Stimulated activated naive CD8-positive, alpha-beta T cell treated with anti-CD3 and anti-CD28 coated beads, Interleukin-15, Interleukin-2, amounts not matched to agents 100 U/mL and 50 U/mL, for 24 hours (primary cell): ENCODE measurements around the gene CTDNEP1.

ENCODE experiments used
- ATAC-seq: fragments of 150-1000 bp; cut with Tn5 transposase; one replicate; pipeline ENCODE4 v1.10.0; 2021
- DNase-seq: peaks from one replicate; pipeline ENCODE4 v3.0.0; 2021

CTDNEP1 gene

DNA sequence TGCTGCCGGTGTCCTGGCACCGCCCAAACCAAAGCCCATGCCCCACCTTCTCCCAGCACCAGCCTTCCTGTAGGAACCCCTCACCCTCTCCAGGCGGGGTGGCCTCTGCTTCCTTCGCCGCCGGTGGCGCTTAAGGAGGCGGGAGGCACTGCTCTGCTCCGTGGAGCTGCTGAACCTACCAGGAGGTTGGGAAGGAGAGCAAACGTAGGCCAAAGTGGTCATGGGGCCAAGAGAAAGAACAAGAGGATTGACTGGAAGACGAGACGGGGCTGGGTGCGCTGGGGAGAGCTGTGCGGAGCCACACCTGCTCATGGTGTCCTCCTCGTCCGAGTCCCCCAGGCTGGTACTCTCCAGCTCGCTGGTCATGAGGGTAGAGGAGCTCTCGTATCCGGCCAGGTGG, 22.0 kb downstream of the CTDNEP1 start:
- ATAC-seq (no peak), DNase-seq (no peak)

DNA sequence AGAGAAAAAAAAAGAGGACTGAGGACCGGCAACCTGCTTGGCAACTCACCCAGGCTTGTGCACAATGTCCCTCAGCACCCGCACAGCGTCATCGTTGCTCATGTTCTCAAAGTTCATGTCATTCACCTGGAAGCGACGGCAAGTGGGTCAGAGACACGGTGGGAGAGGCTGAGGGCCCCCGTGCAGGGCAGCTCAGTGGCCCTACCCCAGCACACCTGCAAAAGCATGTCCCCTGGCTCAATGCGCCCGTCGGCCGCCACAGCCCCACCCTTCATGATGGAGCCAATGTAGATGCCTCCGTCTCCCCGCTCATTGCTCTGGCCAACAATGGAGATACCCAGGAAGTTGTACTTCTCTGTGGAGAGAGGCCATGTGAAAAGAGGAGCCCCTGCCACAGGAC, 22.6 kb downstream of the CTDNEP1 start:
- no peak for DNase-seq
- no peak for ATAC-seq

DNA sequence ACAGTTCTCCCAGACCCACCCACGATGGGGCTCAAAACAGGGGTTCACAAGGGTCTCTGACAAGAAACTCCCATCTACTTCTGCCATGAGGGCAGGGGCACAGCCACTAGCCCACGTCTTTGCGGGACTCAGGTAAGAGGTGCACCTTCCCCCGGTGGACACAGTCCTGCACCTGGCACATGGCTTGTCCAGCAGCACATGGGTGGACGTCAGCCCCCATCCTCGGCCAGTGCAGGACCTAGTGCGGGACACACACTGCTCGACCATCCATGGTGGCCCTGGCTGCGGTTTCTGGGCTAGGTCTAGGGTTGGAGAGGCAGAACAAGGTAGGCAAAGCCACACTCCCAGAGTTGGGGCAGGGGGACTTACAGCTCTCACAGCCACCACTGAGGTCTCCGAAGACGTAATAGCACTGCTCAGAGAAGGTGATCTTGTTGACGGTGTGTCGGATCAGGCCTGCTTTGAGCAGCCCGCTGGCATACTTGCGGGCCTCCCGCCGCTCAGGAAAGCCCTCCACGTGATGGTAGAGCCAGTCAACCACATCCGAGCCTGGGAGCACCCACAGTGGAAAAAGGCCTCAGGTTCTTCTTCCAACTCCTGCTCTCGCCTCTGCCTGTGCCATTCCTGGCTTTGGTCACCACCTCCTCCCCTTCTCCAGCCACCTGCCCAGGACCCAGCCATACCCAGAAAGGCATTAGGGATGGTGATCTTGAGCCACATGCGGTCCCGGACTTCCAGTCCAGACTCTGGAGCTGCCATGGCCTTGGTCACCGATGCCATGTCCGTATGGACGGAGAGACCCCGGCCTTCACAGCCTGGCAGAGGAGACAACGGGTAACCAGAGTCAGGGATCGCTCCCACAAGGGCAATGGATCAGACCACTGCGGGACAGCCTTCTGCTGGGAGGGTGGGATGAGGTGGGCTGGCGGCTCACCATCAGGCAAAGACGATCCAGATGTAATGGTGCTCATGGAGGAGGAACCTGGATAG, 24.5 kb downstream of the CTDNEP1 start:
- ATAC-seq (no peak), DNase-seq (no peak)

DNA sequence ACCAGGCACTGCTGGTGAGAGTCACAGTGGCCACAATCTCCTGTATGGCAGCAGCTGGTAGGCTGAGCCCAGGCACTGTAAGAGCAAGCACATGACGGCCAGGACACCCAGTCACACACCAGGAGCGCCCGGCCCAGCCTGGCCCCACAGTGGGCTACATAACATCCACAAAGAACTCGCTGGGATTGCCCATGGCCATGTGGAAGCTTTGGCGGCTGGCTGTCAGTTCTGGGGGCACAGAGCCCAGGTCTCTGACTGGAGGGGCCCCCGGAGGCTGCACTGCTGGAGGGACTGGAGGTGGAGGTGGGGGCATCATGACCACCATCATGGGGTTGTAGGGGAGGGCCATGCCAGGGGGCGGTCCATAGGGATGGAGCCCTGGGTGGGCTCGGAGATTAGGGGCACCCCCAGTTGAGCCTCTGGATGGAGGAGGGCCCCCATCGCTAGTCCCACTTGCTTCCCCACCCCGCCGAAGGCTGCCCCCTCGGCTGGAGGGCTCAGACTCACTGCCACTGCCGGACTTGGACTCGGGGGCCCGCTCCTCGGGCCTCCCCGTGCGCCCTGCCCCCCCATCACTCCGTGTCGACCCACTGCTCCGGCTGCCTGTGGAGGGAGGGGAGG, 25.7 kb downstream of the CTDNEP1 start:
- ATAC-seq (no peak), DNase-seq (no peak)

DNA sequence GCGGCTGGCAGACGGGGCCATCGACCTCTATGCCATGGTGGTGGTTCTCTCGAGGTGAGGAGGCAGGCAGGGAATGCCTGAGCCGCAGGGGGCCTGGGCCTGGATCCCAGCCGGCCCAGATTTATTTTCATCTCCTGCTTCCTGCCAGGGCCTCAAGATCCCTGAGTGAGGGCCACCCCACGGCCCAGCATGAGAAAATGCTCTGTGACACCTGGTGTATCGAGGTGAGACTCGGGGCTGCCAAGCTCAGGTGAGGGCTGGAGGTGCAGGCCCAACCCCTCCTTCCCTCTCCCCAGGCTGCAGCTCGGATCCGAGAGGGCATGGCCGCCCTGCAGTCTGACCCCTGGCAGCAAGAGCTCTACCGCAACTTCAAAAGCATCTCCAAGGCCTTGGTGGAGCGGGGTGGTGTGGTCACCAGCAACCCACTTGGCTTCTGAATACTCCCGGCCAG, 26.8 kb downstream of the CTDNEP1 start:
- ATAC-seq (no peak), DNase-seq (no peak)

DNA sequence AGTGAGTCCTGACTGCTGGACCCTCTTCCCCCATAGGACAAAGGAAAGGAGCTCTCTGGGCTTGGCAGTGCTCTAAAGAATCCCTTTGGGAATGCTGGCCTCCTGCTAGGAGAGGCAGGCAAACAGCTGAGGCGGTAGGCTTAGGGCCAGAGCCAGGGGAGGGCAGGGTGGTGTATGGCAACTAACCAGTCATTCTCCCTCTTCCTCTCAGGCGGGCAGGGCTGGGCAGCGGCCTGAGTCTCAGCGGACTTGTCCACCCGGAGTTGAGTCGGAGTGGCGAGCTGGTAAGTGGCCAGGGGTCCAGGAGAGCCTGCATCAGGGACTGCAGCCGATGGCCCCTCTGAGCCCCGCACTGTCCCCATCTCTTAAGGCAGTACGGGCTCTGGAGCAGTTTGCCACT, 27.4 kb downstream of the CTDNEP1 start:
- no peak for ATAC-seq
- no peak for DNase-seq

DNA sequence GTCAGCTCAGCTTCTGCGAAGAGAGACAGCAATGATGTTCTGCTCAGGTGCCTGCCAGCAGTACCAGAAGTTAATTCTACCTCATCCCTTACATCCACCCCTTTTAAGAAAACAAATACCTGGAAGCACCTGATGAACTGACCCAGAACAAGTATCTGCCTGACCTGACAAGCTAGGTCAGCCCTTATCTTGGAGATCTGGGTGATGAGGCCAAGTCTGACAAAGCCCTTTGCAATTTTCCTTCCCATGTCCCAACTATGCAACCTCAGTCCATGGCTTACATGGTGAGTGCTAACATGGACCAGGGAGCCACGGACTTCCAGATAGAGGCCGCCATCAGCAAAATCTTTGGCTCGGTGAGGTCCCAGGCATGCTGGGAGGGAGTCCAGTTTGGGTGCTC, 28.2 kb downstream of the CTDNEP1 start:
- no peak for DNase-seq
- no peak for ATAC-seq

DNA sequence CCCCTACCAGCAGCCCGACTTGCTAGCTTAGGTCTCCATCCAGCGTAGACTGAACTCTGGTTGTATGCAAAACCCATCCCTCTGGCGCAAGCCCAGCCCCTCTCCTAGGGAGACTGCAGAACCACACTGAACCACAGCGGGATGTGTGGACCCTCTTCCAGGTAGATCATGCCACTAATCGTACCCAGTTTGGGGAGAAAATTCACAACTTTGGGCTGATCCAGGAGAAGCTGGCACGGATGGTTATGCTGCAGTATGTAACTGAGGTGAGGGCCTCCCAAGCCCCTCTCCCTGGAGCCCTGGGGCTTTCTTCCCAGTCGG, 28.6 kb downstream of the CTDNEP1 start:
- ATAC-seq (no peak), DNase-seq (no peak)

DNA sequence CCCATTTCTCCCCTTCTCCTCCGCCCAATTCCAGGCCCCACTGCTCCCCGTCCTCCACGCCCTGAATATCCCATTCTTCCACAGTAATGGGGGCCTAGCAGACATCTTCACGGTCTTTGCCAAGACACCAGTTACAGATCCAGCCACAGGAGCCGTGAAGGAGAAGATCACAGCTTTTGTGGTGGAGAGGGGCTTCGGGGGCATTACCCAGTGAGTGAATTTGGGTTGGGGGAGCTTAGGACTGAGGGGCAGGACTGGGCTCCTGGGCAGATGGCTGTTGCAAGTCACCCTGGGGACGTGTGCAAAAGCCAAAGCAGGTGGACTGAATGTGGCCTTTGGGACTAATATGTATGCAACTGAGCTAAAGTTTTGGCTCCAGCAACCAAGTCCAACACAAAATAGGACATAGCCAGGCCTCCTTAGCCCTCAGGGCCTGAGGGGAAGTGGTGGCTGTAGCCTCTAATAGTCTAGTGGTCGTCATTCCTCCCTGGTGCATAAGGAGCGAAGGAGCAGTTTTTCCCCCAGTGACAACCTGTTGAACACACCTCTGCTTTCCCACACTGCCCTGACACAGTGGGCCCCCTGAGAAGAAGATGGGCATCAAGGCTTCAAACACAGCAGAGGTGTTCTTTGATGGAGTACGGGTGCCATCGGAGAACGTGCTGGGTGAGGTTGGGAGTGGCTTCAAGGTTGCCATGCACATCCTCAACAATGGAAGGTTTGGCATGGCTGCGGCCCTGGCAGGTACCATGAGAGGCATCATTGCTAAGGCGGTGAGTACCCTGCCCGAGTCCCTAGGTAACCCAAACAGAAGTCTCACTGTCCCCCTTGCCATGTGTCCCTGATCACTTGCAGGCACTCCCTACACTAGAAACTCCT, 29.2 kb downstream of the CTDNEP1 start:
- DNase-seq = no peak
- no peak for ATAC-seq

DNA sequence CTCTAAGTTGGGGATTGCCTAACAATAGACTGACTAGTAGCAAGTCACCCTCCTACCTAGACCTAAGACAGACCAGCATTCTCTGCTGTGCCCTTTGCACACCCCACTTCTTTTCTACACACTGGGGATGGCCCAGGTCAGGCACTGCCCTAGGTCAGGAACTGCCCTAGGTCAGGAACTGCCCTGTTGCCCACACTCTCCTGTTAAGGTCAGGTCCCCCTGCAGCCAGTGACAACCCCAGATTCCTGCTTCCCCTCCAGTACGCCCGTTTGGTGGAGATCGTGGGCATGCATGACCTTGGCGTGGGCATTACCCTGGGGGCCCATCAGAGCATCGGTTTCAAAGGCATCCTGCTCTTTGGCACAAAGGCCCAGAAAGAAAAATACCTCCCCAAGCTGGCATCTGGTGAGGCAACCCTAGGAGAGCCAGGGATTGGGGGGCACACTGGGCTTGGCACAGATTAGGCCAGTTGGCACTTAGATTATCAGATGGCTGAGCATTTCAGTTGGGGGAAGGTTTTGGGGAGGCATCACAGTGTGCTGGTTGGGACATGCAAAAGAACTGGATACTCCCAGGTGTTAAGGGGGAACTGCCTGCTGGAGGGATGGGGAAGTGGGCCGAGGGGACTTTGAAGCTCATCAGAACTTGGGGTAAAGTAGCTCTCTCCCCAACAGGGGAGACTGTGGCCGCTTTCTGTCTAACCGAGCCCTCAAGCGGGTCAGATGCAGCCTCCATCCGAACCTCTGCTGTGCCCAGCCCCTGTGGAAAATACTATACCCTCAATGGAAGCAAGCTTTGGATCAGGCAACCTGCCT, 30.0 kb downstream of the CTDNEP1 start:
- no peak for ATAC-seq
- no peak for DNase-seq

DNA sequence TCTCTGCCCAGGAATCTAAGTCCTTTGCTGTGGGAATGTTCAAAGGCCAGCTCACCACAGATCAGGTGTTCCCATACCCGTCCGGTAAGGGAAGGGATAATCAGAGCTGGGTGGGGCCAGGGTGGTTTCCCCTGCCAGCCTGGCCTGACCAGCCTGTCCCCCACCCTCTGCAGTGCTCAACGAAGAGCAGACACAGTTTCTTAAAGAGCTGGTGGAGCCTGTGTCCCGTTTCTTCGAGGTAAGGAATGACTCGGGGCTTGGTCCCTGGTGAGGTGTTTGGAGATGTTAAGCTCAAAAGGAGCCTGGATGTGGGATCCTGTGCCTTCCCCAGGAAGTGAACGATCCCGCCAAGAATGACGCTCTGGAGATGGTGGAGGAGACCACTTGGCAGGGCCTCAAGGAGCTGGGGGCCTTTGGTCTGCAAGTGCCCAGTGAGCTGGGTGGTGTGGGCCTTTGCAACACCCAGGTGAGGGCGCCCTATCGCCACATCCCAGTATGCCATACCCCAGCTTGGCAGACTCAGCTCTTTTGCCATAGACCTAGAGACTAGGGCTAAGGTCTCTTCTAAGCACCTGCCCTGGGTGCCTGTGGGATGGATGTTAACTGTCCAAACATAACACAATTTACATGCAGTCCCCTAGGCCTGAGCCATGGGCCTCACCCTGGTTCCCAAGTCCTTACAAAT, 30.8 kb downstream of the CTDNEP1 start:
- ATAC-seq (peak; percentile 37), DNase-seq (peak; percentile 69)

DNA sequence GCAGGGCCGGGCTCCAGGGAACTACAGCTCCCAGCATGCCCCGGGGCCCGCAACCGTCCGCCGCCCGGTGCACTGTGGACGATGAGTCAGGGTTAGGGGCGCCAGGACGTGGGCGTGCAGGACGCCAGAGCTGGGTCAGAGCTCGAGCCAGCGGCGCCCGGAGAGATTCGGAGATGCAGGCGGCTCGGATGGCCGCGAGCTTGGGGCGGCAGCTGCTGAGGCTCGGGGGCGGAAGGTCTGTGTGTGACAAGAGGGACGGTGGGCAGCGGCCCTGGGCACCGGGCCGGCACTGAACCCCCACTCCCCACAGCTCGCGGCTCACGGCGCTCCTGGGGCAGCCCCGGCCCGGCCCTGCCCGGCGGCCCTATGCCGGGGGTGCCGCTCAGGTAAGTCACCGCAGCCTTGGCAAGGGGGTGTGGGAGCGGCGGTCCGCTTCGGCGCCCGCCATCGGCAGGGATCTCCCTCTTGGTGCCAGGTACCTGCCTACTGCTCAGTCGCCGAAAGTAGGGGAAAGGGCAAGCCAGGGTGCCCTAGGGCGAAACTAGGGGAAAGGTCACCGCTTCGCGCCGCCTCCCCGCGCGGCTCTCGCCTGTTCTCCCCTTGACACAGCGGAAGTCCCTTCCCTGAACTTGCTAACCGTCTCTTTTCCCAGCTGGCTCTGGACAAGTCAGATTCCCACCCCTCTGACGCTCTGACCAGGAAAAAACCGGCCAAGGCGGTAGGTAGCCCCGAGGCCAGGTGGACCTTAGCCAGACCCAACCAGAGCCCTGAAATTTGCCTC, 31.5 kb downstream of the CTDNEP1 start, which contains the start of the genes ACADVL and DLG4:
TSS of gene ACADVL (plus strand) at position 127 of the 781 bp plus-strand sequence. CDS start at position 174, 47 bp downstream.
TSS of gene DLG4 (minus strand) at position 25 of the 781 bp plus-strand sequence.
- DNase-seq = peak; percentile 90
- peak; percentile 80 for ATAC-seq

DNA sequence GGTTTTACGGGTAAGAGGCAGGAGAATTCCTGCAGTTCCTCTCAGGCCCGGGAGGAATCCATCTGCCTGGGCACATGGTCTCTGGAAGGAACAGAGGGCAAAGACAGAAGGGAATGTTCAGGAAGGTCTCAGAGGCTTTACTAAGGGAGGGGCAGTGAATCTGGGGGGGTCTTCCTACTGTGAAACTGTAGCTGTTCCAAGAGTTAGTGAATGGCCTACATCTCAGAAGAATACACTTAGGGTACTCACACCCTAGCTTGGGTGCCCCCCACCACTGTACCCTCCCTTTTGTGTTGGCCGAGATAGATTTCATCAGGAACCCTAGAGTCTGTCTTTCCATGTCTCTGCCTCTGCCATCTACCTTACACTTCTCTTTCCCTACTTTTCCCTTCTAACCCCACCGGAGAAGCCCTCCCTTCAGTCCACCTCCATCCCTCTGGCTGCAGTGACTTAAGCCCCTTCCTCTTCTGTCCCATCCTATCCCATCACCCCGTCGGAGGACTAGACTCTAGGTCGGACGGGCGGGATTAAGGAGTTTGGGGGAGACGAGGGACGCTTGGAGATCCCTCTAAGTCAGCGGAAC, 32.2 kb downstream of the CTDNEP1 start:
- ATAC-seq = no peak
- no peak for DNase-seq

DNA sequence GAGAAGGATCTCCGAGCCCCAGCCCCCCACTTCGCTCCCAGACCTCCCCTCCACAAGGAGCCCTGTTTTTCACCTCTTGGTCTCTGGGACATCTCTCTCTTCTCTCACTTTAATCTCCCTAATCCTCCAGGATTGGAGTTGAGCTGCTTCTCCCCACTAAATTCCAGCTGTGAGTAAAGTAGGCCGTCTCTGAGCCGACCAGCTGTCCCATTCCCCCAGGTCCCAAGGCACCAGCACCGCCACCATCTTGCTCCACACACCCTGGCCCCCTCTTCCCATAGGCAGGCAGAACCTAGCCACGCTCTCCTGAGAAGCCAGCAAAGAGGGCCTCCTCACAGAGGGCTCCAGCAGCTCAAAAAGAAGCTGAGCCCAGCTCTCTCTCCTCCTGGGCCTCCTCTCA, 32.8 kb downstream of the CTDNEP1 start:
- ATAC-seq (no peak), DNase-seq (no peak)

DNA sequence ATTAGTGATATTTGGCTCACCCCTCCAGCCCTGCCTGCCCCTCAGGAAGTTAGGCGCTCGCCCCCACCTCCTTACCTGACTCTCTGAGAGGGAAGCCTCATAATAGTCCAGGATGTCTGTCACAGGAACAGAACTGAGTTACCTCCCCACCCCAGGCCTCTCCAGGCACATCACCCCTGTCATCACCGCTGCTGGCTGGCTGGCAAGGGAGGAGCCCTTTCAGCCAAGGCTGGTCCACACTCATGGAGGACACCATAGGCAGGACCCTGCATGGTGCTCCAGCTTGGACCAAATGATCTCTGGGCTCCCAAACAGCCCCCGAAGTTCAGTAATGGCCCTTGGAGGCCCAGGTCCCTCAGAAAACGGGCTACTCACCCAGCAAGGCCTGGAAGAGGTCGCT, 33.4 kb downstream of the CTDNEP1 start:
- DNase-seq (no peak), ATAC-seq (no peak)

DNA sequence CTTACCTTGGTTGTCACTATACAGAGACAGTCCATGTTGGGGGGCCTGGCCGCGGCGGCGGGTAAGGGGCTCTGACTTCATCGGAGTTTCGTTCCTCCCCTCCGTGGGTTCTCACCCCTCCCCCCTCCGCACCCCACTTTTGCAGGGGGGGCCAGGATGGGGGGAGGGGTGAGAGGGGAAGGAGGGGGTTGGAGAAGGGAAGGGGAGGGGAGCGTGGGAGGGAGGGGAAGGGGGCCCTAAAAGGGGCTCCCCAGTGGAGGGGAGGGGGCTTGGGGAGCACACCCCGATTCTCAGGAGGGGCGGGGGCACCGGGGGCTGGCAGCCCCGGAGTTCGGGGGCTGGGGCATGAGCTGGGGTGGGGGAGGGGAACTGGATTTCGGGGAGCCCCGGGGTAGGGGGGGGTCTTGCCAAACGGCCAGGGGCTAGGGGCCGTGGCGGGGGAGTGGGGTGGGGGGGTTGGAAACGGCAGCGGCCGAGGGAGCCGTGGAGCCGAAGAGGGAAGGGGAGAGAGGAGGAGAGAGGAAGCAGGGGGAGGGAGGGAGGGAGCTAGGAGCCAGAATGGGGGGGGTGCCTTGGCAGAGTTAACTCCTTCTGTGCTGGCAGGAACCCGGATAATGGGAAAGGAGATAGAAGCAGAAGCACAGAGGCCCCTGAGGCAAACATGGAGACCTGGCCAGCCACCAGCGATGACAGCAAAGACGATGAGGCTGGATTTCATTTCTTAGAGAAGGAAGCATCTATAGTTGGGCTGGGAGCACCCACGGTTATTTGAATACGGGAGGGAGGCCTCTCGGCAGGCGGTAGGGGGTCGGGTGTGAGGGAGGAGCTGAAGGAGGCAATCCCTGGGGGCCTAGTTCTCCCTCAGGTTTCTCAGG, 34.2 kb downstream of the CTDNEP1 start:
- peak; percentile 35 for DNase-seq
- ATAC-seq = no peak

DNA sequence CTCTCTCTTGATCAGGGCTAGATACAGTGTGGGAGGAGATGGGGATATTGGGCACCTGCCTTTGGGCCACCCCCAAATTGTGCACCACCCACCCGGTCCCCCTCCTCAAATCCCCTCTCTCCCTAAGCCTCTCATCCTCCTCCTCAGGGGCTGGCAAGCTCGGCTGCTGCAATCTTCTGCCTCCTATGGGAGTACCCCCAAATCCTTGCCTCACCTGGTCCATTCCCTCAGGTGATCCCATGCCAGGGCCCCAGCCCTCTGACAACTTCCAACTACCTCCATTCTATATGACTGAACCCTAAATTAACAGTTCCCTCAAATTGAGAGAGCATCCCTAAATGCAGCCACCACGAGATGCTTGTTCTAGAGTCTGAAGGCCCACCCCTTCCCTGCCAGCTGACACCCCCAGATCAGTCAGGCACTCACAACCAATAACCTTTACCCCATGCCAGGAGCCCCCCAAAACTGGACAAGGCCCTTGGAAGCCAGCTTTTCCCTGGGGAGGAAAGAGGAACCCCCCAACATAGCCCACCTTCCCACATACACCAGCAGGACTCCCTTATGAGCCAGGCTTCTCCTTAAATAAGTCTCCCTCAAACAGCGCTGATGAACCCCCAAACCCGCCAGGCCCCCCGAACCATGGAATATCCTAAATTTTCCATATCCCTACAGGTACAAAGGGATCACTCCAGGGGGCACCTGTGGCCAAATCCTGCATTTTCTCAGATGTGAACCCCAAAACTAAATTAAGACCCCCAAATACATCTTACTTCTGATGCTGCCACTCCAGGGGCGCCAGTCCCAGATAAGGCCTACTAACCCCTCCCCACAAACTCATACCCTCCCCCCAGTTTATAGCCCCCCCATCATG, 35.1 kb downstream of the CTDNEP1 start:
- ATAC-seq (no peak), DNase-seq (no peak)
